GM12874 (cell line): ENCODE results near the gene RPA1.

Experiments
- TF ChIP-seq, protein P1 (sequence below): IDR thresholded peaks from 2 replicates; pipeline ENCODE4 v1.5.1; 2011; ENCODE audit warnings: low read depth, mild to moderate bottlenecking, control low read depth, low read length, moderate library complexity; ENCODE audit not compliant: insufficient read depth

RPA1 gene

GRCh38 chr17:1907909-1908698, 78.3 kb downstream of the RPA1 start:
- TF ChIP-seq, protein P1, sequence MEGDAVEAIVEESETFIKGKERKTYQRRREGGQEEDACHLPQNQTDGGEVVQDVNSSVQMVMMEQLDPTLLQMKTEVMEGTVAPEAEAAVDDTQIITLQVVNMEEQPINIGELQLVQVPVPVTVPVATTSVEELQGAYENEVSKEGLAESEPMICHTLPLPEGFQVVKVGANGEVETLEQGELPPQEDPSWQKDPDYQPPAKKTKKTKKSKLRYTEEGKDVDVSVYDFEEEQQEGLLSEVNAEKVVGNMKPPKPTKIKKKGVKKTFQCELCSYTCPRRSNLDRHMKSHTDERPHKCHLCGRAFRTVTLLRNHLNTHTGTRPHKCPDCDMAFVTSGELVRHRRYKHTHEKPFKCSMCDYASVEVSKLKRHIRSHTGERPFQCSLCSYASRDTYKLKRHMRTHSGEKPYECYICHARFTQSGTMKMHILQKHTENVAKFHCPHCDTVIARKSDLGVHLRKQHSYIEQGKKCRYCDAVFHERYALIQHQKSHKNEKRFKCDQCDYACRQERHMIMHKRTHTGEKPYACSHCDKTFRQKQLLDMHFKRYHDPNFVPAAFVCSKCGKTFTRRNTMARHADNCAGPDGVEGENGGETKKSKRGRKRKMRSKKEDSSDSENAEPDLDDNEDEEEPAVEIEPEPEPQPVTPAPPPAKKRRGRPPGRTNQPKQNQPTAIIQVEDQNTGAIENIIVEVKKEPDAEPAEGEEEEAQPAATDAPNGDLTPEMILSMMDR: no peak

DNA sequence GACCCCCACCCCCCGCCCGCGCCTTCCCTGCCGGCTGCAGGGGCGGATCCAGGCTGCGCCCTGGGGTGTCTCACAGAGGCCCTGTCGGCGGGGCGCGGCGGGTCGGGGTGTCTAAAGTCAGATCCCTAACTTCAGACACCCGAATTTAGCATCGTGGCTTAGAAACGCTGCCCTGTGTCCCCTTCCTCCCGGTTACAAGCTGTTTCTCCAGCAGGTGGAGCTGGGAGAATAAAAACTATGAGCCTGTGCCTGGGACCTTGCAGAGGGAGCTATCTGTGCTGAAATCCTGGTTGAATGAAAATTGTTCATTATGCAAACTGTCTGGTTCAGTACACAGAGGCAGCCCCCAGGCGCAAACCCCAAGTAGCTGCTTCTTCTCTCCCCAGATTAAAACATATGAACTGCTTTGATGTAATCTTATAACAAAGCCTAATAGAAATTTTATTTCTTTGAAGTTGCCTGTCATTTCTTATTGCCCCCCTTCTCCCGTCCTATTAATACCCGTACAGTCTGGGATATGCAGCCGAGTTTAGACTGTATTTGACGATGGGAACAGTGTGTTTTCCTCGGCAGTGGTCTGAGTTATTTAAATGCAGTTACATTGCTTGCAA, 79.0 kb downstream of the RPA1 start:
- TF ChIP-seq, protein P1: peak; percentile 48

- TF ChIP-seq, protein P1: no peak
Observed at GRCh38 chr17:1909985-1910384, 80.2 kb downstream of the RPA1 start.

DNA sequence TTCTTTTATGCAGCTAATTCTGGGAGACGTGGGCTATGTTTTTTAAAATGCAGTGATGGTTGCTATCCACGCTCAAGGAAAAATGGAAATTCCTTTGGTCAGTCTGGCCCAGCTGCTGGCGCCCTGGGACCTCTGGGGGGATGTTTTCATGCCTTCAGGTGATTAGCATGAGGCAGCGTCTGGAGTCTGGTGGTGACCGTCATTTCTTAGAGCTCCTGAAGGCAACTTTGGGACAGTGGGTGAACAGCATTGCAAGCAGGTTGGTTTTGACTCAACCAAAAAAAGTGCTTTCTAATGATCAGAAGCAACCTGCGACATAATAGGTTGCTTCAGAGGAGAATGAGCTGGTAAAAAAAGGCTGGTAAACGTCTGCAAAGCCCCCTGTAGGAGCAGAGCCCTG, 82.3 kb downstream of the RPA1 start:
- TF ChIP-seq, protein P1: no peak

GRCh38 chr17:1913702-1914101, 83.9 kb downstream of the RPA1 start:
- TF ChIP-seq, protein P1: no peak

- TF ChIP-seq, protein P1: no peak
Observed at GRCh38 chr17:1914661-1915083, 84.9 kb downstream of the RPA1 start.

DNA sequence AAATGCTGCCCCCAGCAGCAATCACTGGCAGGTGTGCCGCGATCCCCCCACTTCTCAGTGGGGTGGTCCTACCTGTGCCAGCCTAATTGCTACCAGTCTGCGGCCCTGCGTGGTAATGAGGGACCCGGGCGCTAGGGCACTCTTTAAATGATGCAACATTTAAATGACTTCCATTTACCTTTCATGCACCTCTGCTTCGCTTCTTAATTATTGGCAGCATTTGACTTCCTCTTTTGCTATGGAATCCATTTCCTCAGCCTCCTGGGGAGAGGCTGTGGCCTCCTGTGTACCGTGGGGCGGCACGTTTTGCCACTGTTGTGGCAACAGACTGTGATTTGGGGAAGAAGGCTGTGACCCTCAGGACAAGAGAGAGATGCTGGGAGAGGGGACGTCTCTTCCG, 86.1 kb downstream of the RPA1 start:
- TF ChIP-seq, protein P1: no peak
